Measurements from ENCODE around the gene GGA2.

GGA2 gene

GRCh38 chr16:23482778-23483177 is 27.5 kb downstream of the GGA2 start:
- TF ChIP-seq REST (IDR thresholded peaks at IDR 0.05; ENCODE audit: insufficient read depth in 1 of 2, low read depth in 2 of 2, low read length in 2 of 2) (no peak), POLR2AphosphoS5 (IDR thresholded peaks at IDR 0.05; ENCODE audit: low read depth, low read length) (no peak), FOXP2 (optimal IDR thresholded peaks at IDR 0.05; ENCODE audit: borderline replicate concordance, extremely low read depth, extremely low read length, insufficient read depth) (no peak), TAF1 (IDR thresholded peaks at IDR 0.05; ENCODE audit: borderline replicate concordance, insufficient read depth, low read length) (no peak), SIN3A (IDR thresholded peaks at IDR 0.05; ENCODE audit: borderline replicate concordance, insufficient read depth, low read length) (no peak)

GRCh38 chr16:23480257-23480656 is 30.0 kb downstream of the GGA2 start:
- no peak for TF ChIP-seq FOXP2 (optimal IDR thresholded peaks at IDR 0.05; ENCODE audit: borderline replicate concordance, extremely low read depth, extremely low read length, insufficient read depth)
- no peak for TF ChIP-seq REST (IDR thresholded peaks at IDR 0.05; ENCODE audit: insufficient read depth in 1 of 2, low read depth in 2 of 2, low read length in 2 of 2)
- TF ChIP-seq SIN3A (IDR thresholded peaks at IDR 0.05; ENCODE audit: borderline replicate concordance, insufficient read depth, low read length), result no peak
- no peak for TF ChIP-seq POLR2AphosphoS5 (IDR thresholded peaks at IDR 0.05; ENCODE audit: low read depth, low read length)
- no peak for TF ChIP-seq TAF1 (IDR thresholded peaks at IDR 0.05; ENCODE audit: borderline replicate concordance, insufficient read depth, low read length)

DNA sequence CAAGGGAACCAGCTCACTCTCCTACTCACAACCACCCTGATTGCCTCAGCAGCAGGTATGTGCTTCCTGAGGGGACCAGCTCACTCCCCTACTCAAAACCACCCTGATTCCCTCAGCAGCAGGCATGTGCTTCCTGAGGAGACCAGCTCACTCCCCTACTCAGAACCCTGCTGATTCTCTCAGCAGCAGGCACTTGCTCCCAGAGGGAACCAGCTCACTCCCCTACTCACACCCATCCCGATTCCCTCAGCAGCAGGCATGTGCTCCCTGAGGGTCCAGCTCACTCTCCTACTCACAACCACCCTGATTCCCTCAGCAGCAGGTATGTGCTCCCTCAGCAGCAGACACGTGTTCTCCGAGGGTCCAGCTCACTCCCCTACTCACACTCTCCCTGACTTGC is 31.2 kb downstream of the GGA2 start:
- TF ChIP-seq TAF1 (IDR thresholded peaks at IDR 0.05; ENCODE audit: borderline replicate concordance, insufficient read depth, low read length) (no peak), POLR2AphosphoS5 (IDR thresholded peaks at IDR 0.05; ENCODE audit: low read depth, low read length) (no peak), REST (IDR thresholded peaks at IDR 0.05; ENCODE audit: insufficient read depth in 1 of 2, low read depth in 2 of 2, low read length in 2 of 2) (no peak), FOXP2 (optimal IDR thresholded peaks at IDR 0.05; ENCODE audit: borderline replicate concordance, extremely low read depth, extremely low read length, insufficient read depth) (no peak), SIN3A (IDR thresholded peaks at IDR 0.05; ENCODE audit: borderline replicate concordance, insufficient read depth, low read length) (no peak)

GRCh38 chr16:23478566-23478965 is 31.7 kb downstream of the GGA2 start:
- TF ChIP-seq SIN3A (IDR thresholded peaks at IDR 0.05; ENCODE audit: borderline replicate concordance, insufficient read depth, low read length), result no peak
- TF ChIP-seq TAF1 (IDR thresholded peaks at IDR 0.05; ENCODE audit: borderline replicate concordance, insufficient read depth, low read length), result no peak
- no peak for TF ChIP-seq FOXP2 (optimal IDR thresholded peaks at IDR 0.05; ENCODE audit: borderline replicate concordance, extremely low read depth, extremely low read length, insufficient read depth)
- no peak for TF ChIP-seq POLR2AphosphoS5 (IDR thresholded peaks at IDR 0.05; ENCODE audit: low read depth, low read length)
- no peak for TF ChIP-seq REST (IDR thresholded peaks at IDR 0.05; ENCODE audit: insufficient read depth in 1 of 2, low read depth in 2 of 2, low read length in 2 of 2)

DNA sequence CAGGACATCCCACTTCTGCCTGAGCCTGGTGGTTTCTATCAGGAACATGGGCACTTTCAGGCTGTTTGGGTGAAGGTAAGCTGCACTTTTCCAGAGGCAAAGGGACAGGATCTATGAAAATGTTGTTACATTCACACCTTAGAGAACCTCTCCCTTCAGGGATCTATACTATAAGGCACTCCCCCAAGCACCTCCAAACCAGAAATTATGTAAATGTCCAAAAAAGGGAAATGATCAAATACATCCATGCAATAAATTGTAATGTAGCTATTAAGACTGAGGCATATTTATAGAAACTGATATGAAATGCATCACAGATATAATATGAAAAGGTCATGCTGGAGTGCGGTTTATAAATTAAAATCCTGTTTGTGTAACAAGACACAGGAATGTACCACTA is 34.0 kb downstream of the GGA2 start:
- TF ChIP-seq SIN3A (IDR thresholded peaks at IDR 0.05; ENCODE audit: borderline replicate concordance, insufficient read depth, low read length) (no peak), FOXP2 (optimal IDR thresholded peaks at IDR 0.05; ENCODE audit: borderline replicate concordance, extremely low read depth, extremely low read length, insufficient read depth) (no peak), REST (IDR thresholded peaks at IDR 0.05; ENCODE audit: insufficient read depth in 1 of 2, low read depth in 2 of 2, low read length in 2 of 2) (no peak)
